Caki2 (cell line): ENCODE measurements around the gene ADORA3. TPM values are rescaled to one million over a fixed set of nuclear protein-coding genes. Genes with fewer than 3 reads are reported as not detected.
"Not testable (repeated sequence)": the region's sequence is repeated elsewhere in the genome, so short reads cannot be mapped to it uniquely, and the experiment has no call there.

Experiments used
- DNase-seq: peaks from one replicate; pipeline ENCODE4 v3.0.0-alpha.2; 2015; ENCODE audit warnings: low read depth
- in situ Hi-C: cut with HindIII; loops from 2 replicates; pipeline ENCODE4 v1.10.0; 2016; ENCODE audit warnings: low sequenced_read_pairs, low pct_unique_long_range_greater_than_20kb, mixed read lengths
- total RNA-seq: library from RNA; depleted of rRNA; stranded (reverse); fragments of >200 nt; shearing (Covaris generic); gene quantifications from 2 replicates; pipeline ENCODE4 v1.2.3, GENCODE V29; 2014; ENCODE audit warnings: low replicate concordance; rRNA removed

The ADORA3 gene
- total RNA-seq: not detected in 2 replicates

- in situ Hi-C loops: no loop called here
- no peak for DNase-seq
These were observed at the start of gene ADORA3, which contains the start of gene TMIGD3 for GRCh38 chr1:111503585-111504060. Gene ADORA3, minus strand, starts transcription at chr1:111503633. Its CDS starts 279 bp downstream, at chr1:111503354. Gene TMIGD3, minus strand, starts transcription at chr1:111503633. Its CDS starts 279 bp downstream, at chr1:111503354.

GRCh38 chr1:111553196-111553595 lies 49.8 kb upstream of the ADORA3 start:
- DNase-seq: no peak

GRCh38 chr1:111552587-111552986 lies 49.2 kb upstream of the ADORA3 start:
- in situ Hi-C loops: no loop called here
- no peak for DNase-seq

More at GRCh38 chr1:111553196-111553595, 49.8 kb upstream of the ADORA3 start:
- in situ Hi-C loops: no loop called here

- DNase-seq: no peak
- in situ Hi-C loops: no loop called here
These were observed 48.4 kb upstream of the ADORA3 start for GRCh38 chr1:111551623-111552411.

- DNase-seq, in situ Hi-C loops: not testable (repeated sequence)
These were observed 44.4 kb upstream of the ADORA3 start for GRCh38 chr1:111547786-111548185.

- in situ Hi-C loops: no loop called here
- DNase-seq: no peak
These were observed 38.8 kb upstream of the ADORA3 start for GRCh38 chr1:111542187-111542586.

- in situ Hi-C loops: no loop called here
- DNase-seq: peak; percentile 37
These were observed 38.3 kb upstream of the ADORA3 start for GRCh38 chr1:111541721-111542120.

- in situ Hi-C loops: no loop called here
- no peak for DNase-seq
These were observed 37.5 kb upstream of the ADORA3 start for GRCh38 chr1:111540928-111541327.

- in situ Hi-C loops: no loop called here
- no peak for DNase-seq
These were observed 35.1 kb upstream of the ADORA3 start for GRCh38 chr1:111538343-111539025.

- in situ Hi-C loops: no loop called here
- no peak for DNase-seq
These were observed 32.1 kb upstream of the ADORA3 start for GRCh38 chr1:111535256-111536191.

- in situ Hi-C loops: no loop called here
- no peak for DNase-seq
These were observed 16.6 kb upstream of the ADORA3 start for GRCh38 chr1:111520053-111520452.

GRCh38 chr1:111517469-111518225 lies 14.2 kb upstream of the ADORA3 start:
- in situ Hi-C loops: no loop called here
- no peak for DNase-seq

- no peak for DNase-seq
- in situ Hi-C loops: no loop called here
These were observed 12.6 kb upstream of the ADORA3 start for GRCh38 chr1:111516005-111516535.

GRCh38 chr1:111515291-111516004 lies 12.0 kb upstream of the ADORA3 start:
- in situ Hi-C loops: no loop called here

GRCh38 chr1:111513410-111514020 lies 10.1 kb upstream of the ADORA3 start:
- in situ Hi-C loops: no loop called here
- DNase-seq: no peak

More at GRCh38 chr1:111515291-111516004, 12.0 kb upstream of the ADORA3 start:
- no peak for DNase-seq

GRCh38 chr1:111512931-111513330 lies 9.5 kb upstream of the ADORA3 start:
- DNase-seq: no peak
- in situ Hi-C loops: no loop called here
